ENCODE data around the gene H6PD.

Gene H6PD

GRCh38 chr1:9245661-9246060 is 11.1 kb downstream of the H6PD start:
- no peak overlapping the region for H3K27ac ChIP-seq
- no peaks in the 10 kb centered on the region for H3K27me3 ChIP-seq (ENCODE audit: insufficient read depth, low read depth)
- TF ChIP-seq CTCF (conservative IDR thresholded peaks at IDR 0.05; ENCODE audit: low read depth, low read length): no peak
- H2AFZ ChIP-seq (ENCODE audit: low read depth): no peak overlapping the region
- no peak overlapping the region for H3K4me3 ChIP-seq (IDR thresholded peaks at IDR 0.05; ENCODE audit: insufficient read depth, low read depth, low read length)
- H3K9ac ChIP-seq: no peak overlapping the region
- no peaks in the 10 kb centered on the region for H3K79me2 ChIP-seq (ENCODE audit: insufficient read depth, low read depth)
- H3K4me1 ChIP-seq (ENCODE audit: low read depth, poor library complexity, severe bottlenecking): peaks cover 8% of the 10 kb centered on the region
- H4K20me1 ChIP-seq (ENCODE audit: insufficient read depth): no peaks in the 10 kb centered on the region
- no peaks in the 10 kb centered on the region for H3K36me3 ChIP-seq (ENCODE audit: insufficient read depth)
- H3K4me2 ChIP-seq: no peak overlapping the region

- Histone ChIP-seq H3K27me3 (ENCODE audit: insufficient read depth, low read depth) (no peaks in the 10 kb centered on the region), H2AFZ (ENCODE audit: low read depth) (no peak overlapping the region), H3K36me3 (ENCODE audit: insufficient read depth) (no peaks in the 10 kb centered on the region), H3K27ac (no peak overlapping the region), H3K4me2 (no peak overlapping the region), H4K20me1 (ENCODE audit: insufficient read depth) (no peaks in the 10 kb centered on the region), H3K9ac (no peak overlapping the region), H3K4me1 (ENCODE audit: low read depth, poor library complexity, severe bottlenecking) (peaks cover 5% of the 10 kb centered on the region), H3K4me3 (IDR thresholded peaks at IDR 0.05; ENCODE audit: insufficient read depth, low read depth, low read length) (no peak overlapping the region), H3K79me2 (ENCODE audit: insufficient read depth, low read depth) (no peaks in the 10 kb centered on the region)
- no peak for TF ChIP-seq CTCF (conservative IDR thresholded peaks at IDR 0.05; ENCODE audit: low read depth, low read length)
These were observed 11.6 kb downstream of the H6PD start for GRCh38 chr1:9246215-9246614.

- H4K20me1 ChIP-seq (ENCODE audit: insufficient read depth): no peaks in the 10 kb centered on the region
- no peak overlapping the region for H3K27ac ChIP-seq
- H3K4me3 ChIP-seq (IDR thresholded peaks at IDR 0.05; ENCODE audit: insufficient read depth, low read depth, low read length): no peak overlapping the region
- no peak for TF ChIP-seq CTCF (conservative IDR thresholded peaks at IDR 0.05; ENCODE audit: low read depth, low read length)
- H3K36me3 ChIP-seq (ENCODE audit: insufficient read depth): no peaks in the 10 kb centered on the region
- H2AFZ ChIP-seq (ENCODE audit: low read depth): no peak overlapping the region
- no peaks in the 10 kb centered on the region for H3K27me3 ChIP-seq (ENCODE audit: insufficient read depth, low read depth)
- no peak overlapping the region for H3K4me2 ChIP-seq
- H3K4me1 ChIP-seq (ENCODE audit: low read depth, poor library complexity, severe bottlenecking): peaks cover 3% of the 10 kb centered on the region
- H3K79me2 ChIP-seq (ENCODE audit: insufficient read depth, low read depth): no peaks in the 10 kb centered on the region
- no peak overlapping the region for H3K9ac ChIP-seq
These were observed 12.5 kb downstream of the H6PD start for GRCh38 chr1:9246841-9247785.

GRCh38 chr1:9247894-9248293 is 13.3 kb downstream of the H6PD start:
- Histone ChIP-seq H3K79me2 (ENCODE audit: insufficient read depth, low read depth) (no peaks in the 10 kb centered on the region), H3K36me3 (ENCODE audit: insufficient read depth) (no peaks in the 10 kb centered on the region), H3K4me3 (IDR thresholded peaks at IDR 0.05; ENCODE audit: insufficient read depth, low read depth, low read length) (no peak overlapping the region), H4K20me1 (ENCODE audit: insufficient read depth) (no peaks in the 10 kb centered on the region), H3K27ac (no peak overlapping the region), H3K4me2 (no peak overlapping the region), H2AFZ (ENCODE audit: low read depth) (no peak overlapping the region), H3K27me3 (ENCODE audit: insufficient read depth, low read depth) (no peaks in the 10 kb centered on the region), H3K9ac (no peak overlapping the region), H3K4me1 (ENCODE audit: low read depth, poor library complexity, severe bottlenecking) (no peaks in the 10 kb centered on the region)
- no peak for TF ChIP-seq CTCF (conservative IDR thresholded peaks at IDR 0.05; ENCODE audit: low read depth, low read length)
